HUES48 (cell line): ENCODE data around the gene PDIA5.

Experiments used
- H3K27ac ChIP-seq: one replicate; pipeline ENCODE4 v1.7.0; 2013; ENCODE audit warnings: low read depth, low read length, inconsistent platforms
- H3K27me3 ChIP-seq: 2 replicates; pipeline ENCODE4 v1.6.1; 2013; ENCODE audit warnings: mild to moderate bottlenecking, low read length; ENCODE audit not compliant: control insufficient read depth, insufficient read depth
- H3K36me3 ChIP-seq: 2 replicates; pipeline ENCODE4 v1.6.1; 2013; ENCODE audit warnings: low read length; ENCODE audit not compliant: control insufficient read depth, insufficient read depth
- H3K4me1 ChIP-seq: 2 replicates; pipeline ENCODE4 v1.6.1; 2013; ENCODE audit warnings: mild to moderate bottlenecking, low read length; ENCODE audit not compliant: control insufficient read depth, insufficient read depth
- H3K4me3 ChIP-seq: 2 replicates; pipeline ENCODE4 v1.5.1; 2013; ENCODE audit warnings: mild to moderate bottlenecking, low read depth, low read length
- H3K9ac ChIP-seq: 2 replicates; pipeline ENCODE4 v1.6.1; 2013; ENCODE audit warnings: mild to moderate bottlenecking, low read depth, low read length, moderate library complexity
- H3K9me3 ChIP-seq: 2 replicates; pipeline ENCODE4 v1.6.1; 2013; ENCODE audit warnings: low read length; ENCODE audit not compliant: control insufficient read depth, insufficient read depth

Gene PDIA5

DNA sequence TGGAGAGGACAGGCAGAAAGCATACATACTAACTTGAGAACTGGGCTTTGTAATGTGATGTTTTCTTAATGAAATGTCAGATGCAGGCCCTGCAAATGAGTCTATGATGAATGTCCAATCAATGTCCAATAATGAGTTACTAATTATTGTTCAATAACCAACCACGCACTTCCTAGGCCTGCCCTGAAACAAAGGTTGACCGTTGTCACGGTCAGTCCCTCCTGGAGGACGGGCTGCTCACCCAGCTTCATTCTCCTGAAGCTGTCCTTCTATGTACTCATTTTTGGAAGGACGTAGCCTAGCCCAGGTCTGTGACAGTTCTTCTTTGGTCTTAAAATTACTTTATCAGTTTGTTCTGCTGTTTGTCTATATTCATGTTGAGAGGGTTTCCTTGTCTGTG, 8.3 kb upstream of the PDIA5 start:
- no peak overlapping the region for H3K27ac ChIP-seq
- H3K9ac ChIP-seq = no peak overlapping the region
- H3K4me3 ChIP-seq = no peak overlapping the region
- H3K9me3 ChIP-seq = no peaks in the 10 kb centered on the region
- no peaks in the 10 kb centered on the region for H3K36me3 ChIP-seq
- no peaks in the 10 kb centered on the region for H3K4me1 ChIP-seq
- H3K27me3 ChIP-seq = 0 out of 2 replicates have a peak, but pooled peaks cover 4% of the 10 kb centered on the region

DNA sequence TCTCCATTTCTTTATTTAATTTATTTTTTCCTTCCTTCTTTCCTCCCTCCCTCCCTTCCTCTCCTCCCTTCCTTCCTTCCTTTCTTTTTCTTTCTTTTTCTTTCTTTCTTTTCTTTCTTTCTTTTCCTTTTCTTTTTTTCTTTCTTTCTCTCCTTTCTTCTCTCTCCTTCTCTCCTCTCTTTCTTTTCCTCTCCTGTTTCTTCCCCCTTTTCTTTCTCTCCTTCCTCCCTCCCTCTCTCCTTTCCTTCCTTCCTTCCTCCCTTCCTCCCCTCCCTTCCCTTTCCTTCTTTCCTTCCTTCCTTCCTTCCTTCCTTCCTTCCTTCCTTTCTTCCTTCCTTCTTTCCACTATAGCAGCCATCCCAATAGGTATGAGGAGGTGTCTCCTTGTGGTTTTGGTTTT, 6.8 kb upstream of the PDIA5 start:
- Histone ChIP-seq H3K36me3 (no peaks in the 10 kb centered on the region), H3K9me3 (no peaks in the 10 kb centered on the region), H3K27ac (no peak overlapping the region), H3K4me1 (no peaks in the 10 kb centered on the region), H3K4me3 (no peak overlapping the region), H3K9ac (no peak overlapping the region), H3K27me3 (0 out of 2 replicates have a peak, but pooled peaks cover 4% of the 10 kb centered on the region)

DNA sequence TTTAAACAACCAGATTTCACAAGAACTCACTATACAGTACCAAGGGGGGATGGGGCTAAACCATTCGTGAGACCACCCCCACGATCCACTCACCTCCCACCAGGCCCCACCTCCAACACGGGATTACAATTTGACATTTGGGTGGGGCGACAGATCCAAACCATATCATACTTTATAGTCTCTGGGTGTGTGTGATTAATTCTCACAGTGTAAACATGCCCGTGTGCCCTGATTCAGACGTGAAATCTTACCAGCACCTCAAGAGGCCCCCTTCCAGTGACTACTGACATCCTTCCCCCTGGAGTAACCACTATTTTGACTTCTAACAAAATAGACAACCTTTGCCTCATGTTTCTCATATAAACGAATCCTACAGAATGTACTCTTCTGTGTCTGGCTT, 5.0 kb upstream of the PDIA5 start:
- Histone ChIP-seq H3K4me1 (peaks cover 3% of the 10 kb centered on the region; the same call in 1 of the 2 replicates), H3K4me3 (no peak overlapping the region), H3K36me3 (no peaks in the 10 kb centered on the region), H3K9me3 (no peaks in the 10 kb centered on the region), H3K27ac (no peak overlapping the region), H3K9ac (no peak overlapping the region), H3K27me3 (peaks cover 13% of the 10 kb centered on the region)

DNA sequence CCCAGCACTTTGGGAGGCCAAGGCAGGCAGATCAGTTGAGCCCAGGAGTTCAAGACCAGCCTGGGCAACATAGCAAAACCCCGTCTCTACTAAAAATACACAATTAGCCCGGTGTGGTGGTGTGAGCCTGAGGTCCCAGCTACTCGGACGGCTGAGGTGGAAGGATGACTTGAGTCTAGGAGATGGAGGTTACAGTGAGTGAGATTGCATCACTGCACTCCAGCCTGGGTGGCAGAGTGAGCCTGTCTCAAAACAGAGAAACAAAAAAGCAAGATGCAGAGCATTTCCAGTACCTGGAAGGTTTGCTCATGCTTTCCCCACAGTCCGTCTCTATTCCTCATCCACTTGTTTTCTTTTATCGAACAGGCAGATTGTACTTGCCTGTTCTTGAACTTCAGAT, 3.8 kb upstream of the PDIA5 start:
- no peaks in the 10 kb centered on the region for H3K9me3 ChIP-seq

DNA sequence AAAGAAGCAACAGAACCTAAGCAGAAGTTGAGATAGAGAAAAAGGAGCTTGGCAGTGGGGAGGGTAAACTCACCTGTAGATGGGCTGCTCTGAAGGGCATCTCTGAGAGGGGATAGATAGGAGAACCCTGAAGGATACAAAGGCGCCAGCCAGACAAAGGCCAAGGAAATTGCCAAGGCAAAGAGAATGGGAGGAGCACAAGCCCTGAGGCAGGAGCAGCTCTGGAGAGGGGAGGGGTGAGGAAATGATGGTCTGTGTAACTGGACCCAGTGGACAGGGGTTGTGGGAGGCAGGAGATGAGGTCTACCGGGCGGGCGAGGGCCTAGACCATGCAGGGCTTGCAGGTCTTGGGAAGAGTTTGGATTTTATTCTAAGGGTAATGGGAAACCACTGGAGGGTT, 2.3 kb upstream of the PDIA5 start:
- no peaks in the 10 kb centered on the region for H3K9me3 ChIP-seq
- H3K4me1 ChIP-seq = peaks cover 18% of the 10 kb centered on the region
- H3K36me3 ChIP-seq = no peaks in the 10 kb centered on the region
- H3K9ac ChIP-seq = no peak overlapping the region
- peaks cover 13% of the 10 kb centered on the region for H3K27me3 ChIP-seq
- no peak overlapping the region for H3K27ac ChIP-seq
- no peak overlapping the region for H3K4me3 ChIP-seq

More for the DNA sequence above, 3.8 kb upstream of the PDIA5 start:
- Histone ChIP-seq H3K27me3 (peaks cover 13% of the 10 kb centered on the region), H3K36me3 (no peaks in the 10 kb centered on the region), H3K4me1 (peaks cover 5% of the 10 kb centered on the region), H3K9ac (no peak overlapping the region), H3K27ac (no peak overlapping the region), H3K4me3 (no peak overlapping the region)

DNA sequence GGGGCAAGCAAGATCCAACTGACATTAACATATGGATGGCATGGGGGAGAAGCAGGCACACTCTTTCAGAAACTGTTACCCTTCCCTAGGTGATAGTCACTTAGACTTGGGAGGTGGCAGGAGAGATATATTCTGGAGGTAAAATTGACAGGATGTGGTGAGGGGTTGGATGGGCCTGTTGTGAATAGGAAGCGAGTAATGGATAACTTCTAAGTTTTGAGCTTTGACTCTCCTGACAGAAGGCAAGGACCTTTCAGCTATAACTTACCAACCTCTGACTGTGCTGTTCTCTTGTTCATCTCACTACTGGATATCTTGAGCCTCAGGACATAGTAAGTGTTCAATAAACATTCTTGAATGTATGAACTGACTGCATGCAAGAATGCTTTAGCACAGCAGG, 1.9 kb upstream of the PDIA5 start:
- Histone ChIP-seq H3K4me3 (no peak overlapping the region), H3K27ac (no peak overlapping the region), H3K27me3 (peaks cover 13% of the 10 kb centered on the region), H3K36me3 (no peaks in the 10 kb centered on the region), H3K9me3 (no peaks in the 10 kb centered on the region), H3K9ac (no peak overlapping the region), H3K4me1 (peaks cover 18% of the 10 kb centered on the region)

DNA sequence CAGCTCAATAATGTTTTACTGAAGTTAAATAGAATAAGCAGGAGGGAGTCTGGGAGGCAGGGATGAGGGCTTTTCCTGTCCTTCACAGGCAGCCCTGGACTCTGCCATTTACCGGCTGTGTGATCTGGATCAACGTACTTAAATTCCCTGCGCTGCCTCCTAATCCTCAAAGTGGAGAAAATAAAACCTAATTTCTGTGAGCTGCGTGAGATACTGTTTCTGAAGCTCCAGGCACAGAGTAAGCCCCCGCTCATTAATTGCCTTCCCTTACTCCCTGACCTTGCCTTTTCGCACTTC, 278 bp upstream of the PDIA5 start:
- no peak overlapping the region for H3K27ac ChIP-seq
- peaks cover 21% of the 10 kb centered on the region for H3K4me1 ChIP-seq
- H3K36me3 ChIP-seq = no peaks in the 10 kb centered on the region
- no peak overlapping the region for H3K9ac ChIP-seq
- H3K9me3 ChIP-seq = no peaks in the 10 kb centered on the region
- peaks cover 9% of the 10 kb centered on the region for H3K27me3 ChIP-seq
- peak overlapping the region; percentile 88 for H3K4me3 ChIP-seq

DNA sequence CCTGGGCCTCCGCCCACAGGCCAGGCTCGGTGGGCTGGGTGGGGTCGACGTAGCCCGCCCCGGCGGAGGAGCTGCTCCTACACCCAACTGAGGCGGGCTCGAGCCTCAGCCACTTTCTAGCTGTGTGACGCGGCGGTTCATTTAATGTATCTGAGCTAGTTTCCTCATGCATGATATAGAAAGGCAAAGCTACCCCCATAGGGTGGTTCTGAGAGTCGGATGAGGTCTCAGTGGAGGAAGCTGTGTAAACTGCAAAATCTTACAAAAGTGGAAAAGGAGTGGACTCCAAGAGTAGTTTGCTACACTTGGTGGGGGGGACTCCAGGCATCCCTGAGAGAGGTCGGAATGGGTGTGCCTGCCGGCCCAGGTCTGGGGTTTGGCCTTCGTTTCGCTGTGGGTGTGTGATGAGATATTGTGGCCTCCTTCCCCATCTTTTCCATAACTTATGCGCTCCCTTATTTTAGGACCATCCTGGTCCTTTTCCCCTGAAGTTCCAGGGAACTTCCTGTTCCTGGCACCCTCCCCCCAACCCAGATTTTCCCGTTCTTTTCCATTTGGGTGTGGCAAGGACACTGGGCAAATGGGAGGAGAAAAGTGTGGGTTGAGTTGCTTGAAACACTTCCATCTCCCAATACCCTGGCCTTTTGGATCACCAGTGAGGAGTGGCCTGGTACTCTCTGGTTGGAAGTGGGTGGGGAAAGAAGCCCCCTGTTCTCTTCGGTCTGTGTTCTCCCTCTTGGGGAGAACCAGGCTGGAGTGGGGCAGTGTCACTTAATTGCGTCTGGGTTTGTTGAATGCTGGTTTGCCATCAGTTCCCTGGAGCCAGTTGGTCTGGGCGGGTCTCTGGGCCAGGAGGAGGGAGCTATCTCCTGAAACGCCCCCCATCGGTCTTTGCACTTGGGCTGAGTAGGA, 1.1 kb downstream of the PDIA5 start:
- Histone ChIP-seq H3K9me3 (no peaks in the 10 kb centered on the region), H3K27me3 (peaks cover 9% of the 10 kb centered on the region), H3K4me1 (peaks cover 21% of the 10 kb centered on the region), H3K4me3 (peak overlapping the region; percentile 88), H3K9ac (peak overlapping the region; percentile 73; the same call in 1 of the 2 replicates), H3K27ac (no peak overlapping the region), H3K36me3 (no peaks in the 10 kb centered on the region)

DNA sequence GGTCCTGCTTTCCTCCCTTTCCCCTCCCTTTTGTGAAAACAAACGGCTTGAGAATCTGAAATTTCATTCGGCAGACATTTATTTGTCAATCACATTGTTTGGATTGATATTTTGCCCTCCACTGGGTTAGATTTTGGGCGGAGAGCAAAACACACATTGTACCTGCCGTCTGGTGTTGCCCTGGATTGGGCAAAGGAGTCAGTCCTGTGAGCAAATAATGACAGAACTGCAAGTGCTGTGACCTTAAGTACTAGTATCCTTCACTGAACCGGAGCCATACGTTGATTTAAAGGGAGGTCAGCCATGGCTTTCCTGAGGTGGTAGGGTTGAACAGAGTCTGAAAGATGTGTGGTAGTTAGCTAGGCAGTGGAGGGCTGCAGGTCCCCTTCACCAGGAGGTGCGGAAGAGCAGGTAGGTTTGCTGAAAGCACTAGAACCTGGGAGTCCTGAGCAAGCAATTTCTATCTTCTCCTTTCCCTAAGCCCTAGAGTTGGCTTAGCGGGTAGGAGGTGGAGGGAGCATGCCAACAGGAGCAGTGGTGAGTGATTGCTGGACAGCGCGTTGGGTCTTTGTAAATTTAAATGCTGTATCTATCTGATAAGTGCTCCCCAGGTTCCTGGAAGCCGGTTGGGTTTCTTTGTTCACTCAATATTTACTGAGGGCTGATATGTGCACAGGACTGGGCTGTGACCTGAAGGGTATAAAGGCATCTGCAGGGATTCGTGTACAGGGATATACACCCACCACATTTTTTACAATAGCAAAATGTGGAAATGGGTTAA, 2.0 kb downstream of the PDIA5 start:
- peak overlapping the region; percentile 50 for H3K27ac ChIP-seq
- H3K27me3 ChIP-seq = peaks cover 9% of the 10 kb centered on the region
- H3K36me3 ChIP-seq = no peaks in the 10 kb centered on the region
- peaks cover 21% of the 10 kb centered on the region for H3K4me1 ChIP-seq
- H3K4me3 ChIP-seq = peak overlapping the region; percentile 88
- no peak overlapping the region for H3K9ac ChIP-seq
- H3K9me3 ChIP-seq = no peaks in the 10 kb centered on the region

DNA sequence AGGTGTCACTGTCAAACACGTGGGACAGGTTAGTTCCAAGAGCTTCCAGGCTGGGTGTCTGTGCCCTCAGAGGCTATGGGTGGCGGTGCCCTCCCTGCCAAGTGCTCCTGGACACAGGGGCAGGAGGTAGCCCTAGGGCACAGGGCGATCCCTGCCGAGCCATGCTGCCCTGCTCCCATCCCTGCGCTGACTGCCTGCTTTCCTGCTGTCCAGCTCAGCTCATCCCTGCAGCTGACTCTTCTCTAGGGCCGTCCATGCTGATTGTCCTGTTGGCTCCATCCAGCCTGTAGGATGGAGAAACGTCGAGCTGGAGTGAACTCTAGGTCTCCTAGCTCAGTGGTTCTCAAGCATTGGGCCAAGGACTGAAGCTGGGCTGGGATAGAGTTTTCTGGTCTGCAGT, 3.7 kb downstream of the PDIA5 start:
- H3K9me3 ChIP-seq = no peaks in the 10 kb centered on the region
- peaks cover 29% of the 10 kb centered on the region for H3K4me1 ChIP-seq
- H3K4me3 ChIP-seq = no peak overlapping the region
- no peak overlapping the region for H3K27ac ChIP-seq
- no peak overlapping the region for H3K9ac ChIP-seq
- H3K27me3 ChIP-seq = peaks cover 9% of the 10 kb centered on the region
- no peaks in the 10 kb centered on the region for H3K36me3 ChIP-seq

DNA sequence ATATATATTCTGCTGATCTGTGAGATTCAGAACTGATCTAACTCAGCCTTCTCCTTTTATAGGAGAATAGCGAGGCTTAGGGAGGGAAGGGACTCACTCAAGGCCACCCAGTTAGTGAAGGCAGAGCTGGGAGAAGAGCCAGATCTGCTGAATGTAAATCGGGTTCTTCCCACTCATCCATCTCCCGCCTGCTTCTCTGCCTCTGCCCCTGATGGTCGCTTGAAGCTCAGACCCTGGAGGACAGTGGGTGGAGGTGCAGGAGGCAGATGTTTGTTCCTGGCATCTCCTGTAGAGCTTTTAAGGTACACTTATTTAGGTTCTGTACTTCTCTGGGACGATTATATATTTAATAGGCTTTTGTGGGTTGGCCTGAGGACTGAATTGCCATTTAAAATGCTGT, 4.3 kb downstream of the PDIA5 start:
- peaks cover 6% of the 10 kb centered on the region for H3K27me3 ChIP-seq
- no peak overlapping the region for H3K4me3 ChIP-seq
- peaks cover 29% of the 10 kb centered on the region for H3K4me1 ChIP-seq
- H3K9me3 ChIP-seq = no peaks in the 10 kb centered on the region
- no peaks in the 10 kb centered on the region for H3K36me3 ChIP-seq
- H3K27ac ChIP-seq = no peak overlapping the region
- no peak overlapping the region for H3K9ac ChIP-seq
